HG02943 (cell line): ENCODE results near the gene ABHD12B.

Experiments used
- ATAC-seq: cut with Tn5 transposase; IDR thresholded peaks from one replicate; pipeline ENCODE4 v1.9.1; 2021; ENCODE audit warnings: mild to moderate bottlenecking, low read depth, moderate library complexity; ENCODE audit not compliant: unreplicated experiment

Gene ABHD12B, protein sequence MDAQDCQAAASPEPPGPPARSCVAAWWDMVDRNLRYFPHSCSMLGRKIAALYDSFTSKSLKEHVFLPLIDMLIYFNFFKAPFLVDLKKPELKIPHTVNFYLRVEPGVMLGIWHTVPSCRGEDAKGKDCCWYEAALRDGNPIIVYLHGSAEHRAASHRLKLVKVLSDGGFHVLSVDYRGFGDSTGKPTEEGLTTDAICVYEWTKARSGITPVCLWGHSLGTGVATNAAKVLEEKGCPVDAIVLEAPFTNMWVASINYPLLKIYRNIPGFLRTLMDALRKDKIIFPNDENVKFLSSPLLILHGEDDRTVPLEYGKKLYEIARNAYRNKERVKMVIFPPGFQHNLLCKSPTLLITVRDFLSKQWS

DNA sequence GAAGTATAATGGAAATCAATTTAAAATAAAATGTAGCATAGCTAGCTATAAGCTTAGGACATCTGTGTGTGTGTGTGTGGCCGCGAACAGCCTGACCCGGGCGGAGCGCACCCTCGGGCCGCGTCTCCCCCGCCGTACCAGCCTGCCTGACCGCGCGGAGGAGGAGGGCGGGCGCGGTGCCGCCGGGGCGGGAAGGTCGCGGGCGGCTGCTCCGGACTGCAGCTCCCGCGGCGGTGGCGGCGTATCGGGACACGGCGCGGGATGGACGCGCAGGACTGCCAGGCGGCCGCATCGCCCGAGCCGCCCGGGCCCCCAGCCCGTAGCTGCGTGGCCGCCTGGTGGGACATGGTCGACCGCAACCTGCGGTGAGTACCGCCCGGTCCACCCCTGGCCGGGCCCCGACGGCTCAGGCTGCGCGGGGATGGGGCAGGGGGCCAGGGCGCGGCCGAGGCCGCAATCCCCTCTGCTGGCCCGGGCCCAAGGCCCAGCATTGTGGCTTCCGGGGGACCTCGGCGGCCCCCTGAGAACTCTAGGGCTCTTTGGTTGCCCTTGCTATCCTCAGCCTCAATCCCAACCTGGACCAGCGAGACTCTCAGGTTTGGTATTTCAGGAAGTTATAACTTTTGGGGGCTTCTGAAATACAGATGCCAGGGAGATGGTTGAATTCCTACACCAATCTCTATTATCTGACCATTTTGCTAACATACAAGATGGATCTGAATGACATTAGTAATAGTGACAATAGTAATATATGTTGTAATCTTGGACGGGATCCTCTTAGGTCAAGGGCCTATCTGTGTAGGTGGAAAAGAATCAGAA, at the start of gene ABHD12B:
Gene ABHD12B (plus strand): TSS at position 140 of the 819 bp plus-strand sequence. CDS start 122 bp downstream, at position 262.
- no peak for ATAC-seq

- no peak for ATAC-seq
Observed at GRCh38 chr14:50822501-50823042, 49.3 kb upstream of the ABHD12B start.

DNA sequence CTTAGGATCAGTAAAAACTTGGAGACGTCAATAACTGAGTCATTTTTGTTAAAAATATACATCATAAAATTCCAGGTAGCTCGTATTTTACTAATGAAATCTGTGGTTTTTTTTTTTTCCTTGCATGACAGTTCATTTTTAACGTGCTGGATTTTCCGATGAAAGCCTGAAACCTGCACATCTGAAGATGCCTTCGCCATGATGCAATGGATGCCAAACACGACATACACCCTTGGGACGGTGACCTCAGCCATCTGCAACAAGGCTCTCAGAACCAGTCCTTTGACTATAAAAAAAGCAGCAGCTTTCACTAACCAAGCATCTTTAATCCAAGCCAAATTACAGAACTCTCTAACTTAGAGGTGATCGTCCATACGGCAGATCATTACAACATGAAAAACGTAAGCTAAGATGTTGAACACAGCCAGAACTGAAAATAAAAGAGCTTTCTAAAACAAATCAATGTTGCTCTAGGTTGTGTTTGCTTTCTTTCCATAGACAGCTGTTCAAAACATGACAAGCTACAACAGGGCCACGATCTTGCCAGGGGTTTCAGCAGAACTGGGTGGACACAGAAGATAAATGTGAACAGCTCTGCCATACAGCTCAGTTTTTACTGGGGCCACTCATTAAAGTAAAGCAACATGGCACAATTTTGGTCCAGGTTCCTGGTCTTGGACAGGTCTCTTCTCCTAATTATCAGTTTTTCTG, 48.6 kb upstream of the ABHD12B start:
- peak; percentile 34 for ATAC-seq

DNA sequence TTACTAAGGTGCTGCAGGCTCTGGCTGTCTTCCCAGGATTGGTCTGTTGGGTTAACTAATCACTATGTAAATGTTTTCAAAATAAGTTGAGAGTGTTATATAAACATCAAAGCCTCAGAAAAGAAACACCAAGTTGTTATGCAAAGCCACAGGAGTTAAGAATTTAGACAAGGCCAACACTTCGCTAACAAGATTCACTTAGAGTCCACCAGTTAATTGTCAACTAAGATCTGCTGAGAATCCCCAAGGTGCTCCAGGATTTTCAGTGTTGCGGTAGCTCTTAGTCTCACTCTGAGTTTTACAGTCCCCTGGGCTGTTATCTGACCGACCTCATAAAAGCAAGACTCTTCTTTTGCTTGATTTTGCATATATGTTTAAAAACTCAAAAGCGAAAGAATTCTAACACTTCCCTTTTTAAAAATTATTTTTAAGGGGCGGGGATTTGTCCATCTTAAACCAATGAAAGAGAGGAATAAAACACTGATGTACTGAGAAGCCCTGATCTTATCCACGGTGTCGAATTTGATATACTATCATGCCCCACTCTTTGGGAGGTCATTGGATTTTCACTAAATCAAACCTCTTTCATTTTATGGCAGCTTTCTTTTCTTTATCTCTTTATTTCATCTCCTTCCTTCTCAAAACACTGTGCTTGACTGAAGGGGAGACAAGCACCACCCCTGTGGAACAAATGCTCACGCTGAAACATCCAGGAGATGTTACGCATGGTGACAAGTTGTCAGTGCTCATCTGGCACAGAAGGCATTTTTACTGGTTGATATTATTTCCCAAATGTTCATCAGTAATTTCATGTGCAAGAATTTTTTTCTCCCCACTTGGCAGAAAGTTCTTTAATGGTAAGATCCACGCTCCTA, 47.9 kb upstream of the ABHD12B start:
- ATAC-seq: peak; percentile 74

GRCh38 chr14:50825307-50825706, 46.5 kb upstream of the ABHD12B start:
- no peak for ATAC-seq

DNA sequence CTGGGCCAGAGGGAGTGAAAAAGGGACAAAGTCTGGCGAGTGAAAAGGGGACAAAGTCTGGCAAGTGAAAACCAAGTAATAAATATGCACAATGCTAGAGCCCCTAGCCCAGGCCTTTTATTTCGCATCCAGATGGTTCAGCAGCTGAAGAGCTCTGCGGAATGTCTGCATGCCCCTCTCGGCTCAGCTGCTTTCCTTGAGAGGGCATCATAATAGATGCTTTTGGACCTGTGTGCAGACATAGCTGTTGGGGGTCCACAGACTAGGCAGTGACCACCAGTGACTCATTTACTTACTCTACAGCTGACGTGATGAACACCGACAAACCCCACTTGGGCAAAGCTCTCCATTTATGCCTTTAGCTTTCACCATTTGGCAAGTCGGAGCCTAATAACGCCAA, 45.2 kb upstream of the ABHD12B start:
- ATAC-seq: no peak

- ATAC-seq: no peak
Observed at GRCh38 chr14:50828721-50829488, 42.9 kb upstream of the ABHD12B start.

DNA sequence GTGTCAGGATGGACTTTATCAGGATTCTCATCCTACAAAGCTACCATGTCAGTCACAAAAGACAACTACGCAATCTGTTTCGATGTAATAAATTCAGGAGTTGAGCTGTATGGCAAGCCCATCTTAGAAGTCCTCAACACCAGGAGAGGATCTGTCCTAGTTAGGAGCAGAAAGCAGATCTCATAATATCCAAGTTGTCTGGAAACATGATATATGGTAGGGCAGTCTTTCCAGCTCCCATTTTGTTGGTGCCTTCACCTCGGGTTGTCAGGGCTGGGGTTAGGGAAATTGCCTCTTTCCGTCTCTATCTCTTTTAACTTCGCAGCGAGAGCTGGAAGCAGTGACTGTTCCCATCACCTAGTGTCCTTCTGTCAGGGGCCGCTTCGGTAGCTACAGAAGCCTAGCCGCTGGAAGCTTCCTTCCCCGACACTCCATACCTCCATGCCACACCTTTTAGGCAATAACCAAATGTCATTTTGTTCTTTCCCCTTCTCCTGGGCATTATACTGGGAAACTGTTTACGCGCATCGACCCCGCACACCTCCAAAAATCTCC, 42.3 kb upstream of the ABHD12B start:
- no peak for ATAC-seq

DNA sequence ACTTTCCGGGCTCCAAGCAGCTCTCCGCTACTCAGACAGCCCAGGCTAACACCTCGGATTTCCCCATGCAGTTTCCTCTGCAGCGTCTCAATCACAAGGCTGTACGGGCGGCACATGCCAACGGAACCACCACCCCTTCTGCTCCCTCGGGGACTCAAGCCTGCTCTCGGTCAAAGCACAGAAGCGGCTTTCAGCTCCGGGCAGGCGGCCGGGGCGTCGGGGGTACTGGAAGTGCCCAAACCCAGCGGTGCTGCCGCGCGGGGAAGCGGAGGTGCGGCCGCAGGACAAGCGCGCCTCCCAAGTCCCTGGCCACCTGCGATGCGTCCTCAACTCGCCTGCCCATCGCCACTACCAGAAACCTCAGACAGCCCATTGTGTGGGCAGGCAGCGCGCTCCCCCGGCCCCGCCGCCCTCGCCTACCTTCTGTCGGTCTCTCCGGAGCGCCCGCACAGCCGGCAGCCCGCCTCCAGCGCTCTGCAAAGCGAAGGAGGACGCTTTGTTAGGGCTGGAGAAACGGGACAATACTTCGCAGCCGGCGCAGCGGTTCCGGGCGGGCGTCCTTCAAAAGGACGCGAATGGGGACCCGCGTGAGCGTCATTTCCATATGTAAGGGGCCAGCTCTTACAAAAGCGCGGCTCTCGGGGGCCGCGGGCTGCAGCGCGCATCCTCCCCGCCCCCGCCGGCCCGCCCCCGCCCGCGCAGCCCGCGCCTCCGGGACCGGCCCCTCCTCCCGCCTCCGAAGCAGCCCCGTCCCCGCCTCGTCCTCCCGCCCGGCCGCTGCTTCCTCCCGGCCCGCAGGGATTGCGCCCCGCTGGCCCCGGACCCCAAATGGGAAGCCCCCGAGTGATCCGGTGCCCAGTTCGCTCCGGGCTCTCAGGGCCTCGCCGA, 41.6 kb upstream of the ABHD12B start:
- ATAC-seq: peak; percentile 39

- peak; percentile 81 for ATAC-seq
Observed at GRCh38 chr14:50830932-50831725, 40.7 kb upstream of the ABHD12B start, which contains the start of gene NIN. NIN (minus strand) TSS chr14:50831162; CDS start chr14:50822056, 9,106 bp downstream.

DNA sequence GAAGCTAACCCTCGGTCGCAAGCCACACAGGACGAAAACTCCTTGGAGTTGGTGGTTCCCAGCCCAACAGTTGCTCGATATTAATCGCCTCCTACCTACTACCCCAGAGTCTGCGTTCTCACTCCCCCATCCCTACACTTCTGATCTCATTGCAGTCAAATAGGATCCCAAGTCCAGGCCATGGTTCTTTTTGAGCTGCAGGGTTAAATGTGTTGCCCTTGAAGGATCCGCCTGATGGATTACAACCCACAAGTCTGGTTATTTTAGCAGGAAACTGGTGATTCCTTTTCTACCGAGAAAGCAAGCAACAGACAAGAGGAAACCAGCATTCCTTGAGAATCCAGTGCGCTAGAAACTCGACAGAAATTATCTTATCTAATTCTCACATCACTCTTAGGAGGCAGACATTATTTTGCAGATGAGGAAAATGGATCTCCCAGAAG, 40.1 kb upstream of the ABHD12B start:
- ATAC-seq: no peak

- ATAC-seq: no peak
Observed at GRCh38 chr14:50832935-50833630, 38.8 kb upstream of the ABHD12B start.

GRCh38 chr14:50834802-50835276, 37.0 kb upstream of the ABHD12B start:
- ATAC-seq: no peak

DNA sequence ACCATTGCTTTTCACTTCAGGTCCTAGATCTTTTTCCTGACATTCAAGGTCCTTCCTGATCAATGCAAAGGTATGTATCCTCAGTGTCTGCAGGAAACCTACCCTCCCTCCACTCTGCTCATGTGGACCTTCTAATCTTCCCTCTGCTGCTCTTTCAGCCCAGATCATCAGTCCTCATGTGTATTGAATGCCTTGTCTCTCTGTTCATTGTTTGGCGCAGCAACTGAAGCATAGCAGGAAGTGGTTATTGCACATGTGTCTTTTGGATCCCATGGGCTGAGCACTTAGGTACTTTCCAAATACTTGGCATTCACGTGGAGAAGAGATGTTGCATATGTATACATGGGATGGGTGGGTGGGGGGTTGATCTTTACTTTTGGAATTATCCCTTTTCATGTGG, 36.6 kb upstream of the ABHD12B start:
- ATAC-seq: no peak

GRCh38 chr14:50836515-50836914, 35.3 kb upstream of the ABHD12B start:
- ATAC-seq: no peak

DNA sequence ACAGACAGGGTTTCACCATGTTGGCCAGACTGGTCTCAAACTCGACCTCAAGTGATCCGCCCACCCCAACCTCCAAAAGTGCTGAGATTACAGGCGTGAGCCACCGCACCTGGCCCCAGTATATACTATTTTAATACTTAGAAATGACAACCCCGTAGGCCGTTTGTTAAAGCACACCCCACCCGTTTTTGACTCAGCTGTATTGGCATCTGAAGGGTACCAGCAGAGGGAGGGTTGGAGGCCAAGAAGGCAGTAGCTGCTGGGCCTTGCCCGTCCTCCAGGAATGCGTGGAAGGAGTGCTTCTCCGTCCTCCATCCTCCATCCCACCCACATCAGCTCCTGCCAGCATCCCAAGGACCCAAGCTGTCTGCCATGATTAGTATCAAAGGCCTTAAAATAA, 34.6 kb upstream of the ABHD12B start:
- no peak for ATAC-seq
